HepG2 (cell line): ENCODE data around the gene LBX1. TPM values are rescaled to one million over a fixed set of nuclear protein-coding genes. Genes with fewer than 3 reads are reported as not detected.

Source experiments
- ATAC-seq: fragments of 200-7000 bp; cut with Tn5 transposase; 3 replicates; pipeline ENCODE4 v1.9.1; 2020; ENCODE audit warnings: mild to moderate bottlenecking, moderate library complexity
- BruUV-seq: library from RNA; stranded (reverse); fragments of 400-500 nt; replicated peaks from 2 replicates; lab custom pipeline; 2021; lab: Mats Ljungman, UMichigan
- CTCF ChIA-PET: fragments of 300-600 bp; formaldehyde crosslinking; extraction: SDS; loops from one replicate; lab custom pipeline; 2021; ENCODE audit warnings: low total read pairs, inconsistent platforms, low intra/inter-chr PET ratio; lab: Yijun Ruan, JAX
- POLR2A ChIA-PET: fragments of 350-600 bp; sonication (Branson Sonifier 250); formaldehyde crosslinking; loops from one replicate; lab custom pipeline; 2020; ENCODE audit warnings: antibody characterized with exemption, inconsistent platforms; lab: Yijun Ruan, JAX
- DNase-seq: peaks from one replicate; pipeline ENCODE4 v3.0.0-alpha.2; 2015; ENCODE audit warnings: low spot score
- FAIRE-seq: peaks from 3 replicates; lab custom pipeline; 2011; peaks lifted over from hg19 to GRCh38; lab: Jason Lieb, UNC
- H2AFZ ChIP-seq: one replicate; pipeline ENCODE4 v1.6.1; 2011; ENCODE audit warnings: low read length, inconsistent platforms
- H3K27ac ChIP-seq: fragments of 300-600 bp; 3 replicates; pipeline ENCODE4 v1.8.0; 2011; ENCODE audit warnings: mixed run types, mild to moderate bottlenecking, mixed read lengths, low read length, inconsistent platforms; ENCODE audit not compliant: insufficient read depth; ENCODE audit errors: extremely low read length
- H3K27me3 ChIP-seq, 2 experiments: fragments of 200-600 bp in 1 of 2; 2 replicates in 1 of 2; 3 replicates in 1 of 2; pipeline versions ENCODE4 v1.6.0 to v1.8.0; 2011; ENCODE audit warnings: low read length in 2 of 2, mild to moderate bottlenecking in 2 of 2, moderate library complexity in 2 of 2, inconsistent platforms in 1 of 2; ENCODE audit not compliant: insufficient read depth in 2 of 2, control insufficient read depth in 1 of 2
- H3K36me3 ChIP-seq, 2 experiments: fragments of 200-600 bp in 1 of 2; replicated peaks in 1 of 2; 2 replicates in 1 of 2; 3 replicates in 1 of 2; pipeline versions ENCODE4 v1.5.1 to v1.8.0; 2011; ENCODE audit warnings: low read length in 2 of 2, inconsistent platforms in 1 of 2; ENCODE audit not compliant: insufficient read depth in 2 of 2, control insufficient read depth in 1 of 2
- H3K4me1 ChIP-seq: 2 replicates; pipeline ENCODE4 v1.5.1; 2012; ENCODE audit warnings: low read length, inconsistent platforms; ENCODE audit not compliant: insufficient read depth
- H3K4me2 ChIP-seq: 2 replicates; pipeline ENCODE4 v1.6.0; 2011; ENCODE audit warnings: low read depth, low read length, inconsistent platforms
- H3K4me3 ChIP-seq, 3 experiments: fragments of 200-600 bp in 1 of 3; sonication (generic), shearing (Covaris generic) in 1 of 3; replicated peaks in 1 of 3; 2 replicates each; pipeline ENCODE4 v1.5.1; 2011 to 2016; ENCODE audit warnings: low read length in 3 of 3, inconsistent platforms in 2 of 3, low read depth in 2 of 3, mild to moderate bottlenecking in 2 of 3, control low read depth in 1 of 3, mixed read lengths in 1 of 3; ENCODE audit not compliant: insufficient read depth in 1 of 3
- H3K79me2 ChIP-seq: one replicate; pipeline ENCODE4 v1.6.1; 2011; ENCODE audit warnings: low read length, inconsistent platforms; ENCODE audit not compliant: insufficient read depth
- H3K9ac ChIP-seq: 2 replicates; pipeline ENCODE4 v1.6.0; 2011; ENCODE audit warnings: mild to moderate bottlenecking, low read depth, low read length, inconsistent platforms; ENCODE audit not compliant: insufficient read depth
- H3K9me3 ChIP-seq: 2 replicates; pipeline ENCODE4 v1.5.1; 2012; ENCODE audit warnings: mild to moderate bottlenecking, low read length
- H4K20me1 ChIP-seq: 2 replicates; pipeline ENCODE4 v1.6.0; 2011; ENCODE audit warnings: inconsistent platforms, mild to moderate bottlenecking, low read length, moderate library complexity; ENCODE audit not compliant: insufficient read depth
- CEBPG ChIP-seq: IDR thresholded peaks from 2 replicates; pipeline ENCODE4 v1.6.1; 2016
- MIER2 ChIP-seq: IDR thresholded peaks from 2 replicates; pipeline ENCODE4 v1.6.1; 2016; ENCODE audit warnings: missing biosample characterization, missing genetic modification reagents
- PITX1 ChIP-seq: sonication (generic); formaldehyde crosslinking; IDR thresholded peaks from 2 replicates; pipeline ENCODE4 v1.5.1; 2020; ENCODE audit warnings: mild to moderate bottlenecking, missing genetic modification reagents
- RAD21 ChIP-seq: fragments of 450-650 bp; formaldehyde crosslinking; IDR thresholded peaks from 2 replicates; pipeline ENCODE4 v1.5.0; 2020; ENCODE audit warnings: mild to moderate bottlenecking
- RARA ChIP-seq: IDR thresholded peaks from 2 replicates; pipeline ENCODE4 v1.6.1; 2016; ENCODE audit warnings: missing genetic modification reagents, missing compliant biosample characterization
- SP4 ChIP-seq: sonication (generic); formaldehyde crosslinking; IDR thresholded peaks from 2 replicates; pipeline ENCODE4 v1.8.1; 2023; ENCODE audit warnings: mild to moderate bottlenecking, missing genetic modification reagents
- TBX2 ChIP-seq: sonication (generic); formaldehyde crosslinking; IDR thresholded peaks from 2 replicates; pipeline ENCODE4 v1.5.0; 2020; ENCODE audit warnings: missing genetic modification reagents, mild to moderate bottlenecking, borderline replicate concordance
- TCF12 ChIP-seq, 2 experiments: fragments of 450-650 bp in 1 of 2; sonication (generic) in 1 of 2; formaldehyde crosslinking in 1 of 2; IDR thresholded peaks; 2 replicates each; pipeline versions ENCODE4 v1.6.1 to v1.8.0; 2017 to 2022; ENCODE audit warnings: antibody characterized with exemption in 1 of 2, mild to moderate bottlenecking in 1 of 2, missing genetic modification reagents in 1 of 2, moderate library complexity in 1 of 2
- THAP11 ChIP-seq: IDR thresholded peaks from 2 replicates; pipeline ENCODE4 v1.6.1; 2016; ENCODE audit warnings: missing biosample characterization, missing genetic modification reagents
- THAP9 ChIP-seq: sonication (generic); formaldehyde crosslinking; IDR thresholded peaks from 2 replicates; pipeline ENCODE4; 2020; ENCODE audit warnings: missing genetic modification reagents, mild to moderate bottlenecking, borderline replicate concordance
- ZBTB42 ChIP-seq: sonication (generic); formaldehyde crosslinking; IDR thresholded peaks from 2 replicates; pipeline ENCODE4 v1.5.0; 2020; ENCODE audit warnings: mild to moderate bottlenecking, missing genetic modification reagents
- ZNF160 ChIP-seq: sonication (generic); formaldehyde crosslinking; IDR thresholded peaks from 2 replicates; pipeline ENCODE4 v1.8.0; 2022; ENCODE audit warnings: mild to moderate bottlenecking, inconsistent platforms, missing genetic modification reagents
- ZNF235 ChIP-seq: sonication (generic); formaldehyde crosslinking; IDR thresholded peaks from 2 replicates; pipeline ENCODE4 v1.8.1; 2023; ENCODE audit warnings: mild to moderate bottlenecking, missing genetic modification reagents, borderline replicate concordance
- ZNF44 ChIP-seq: sonication (generic); formaldehyde crosslinking; IDR thresholded peaks from 2 replicates; pipeline ENCODE4 v1.5.1; 2020; ENCODE audit warnings: mild to moderate bottlenecking, missing genetic modification reagents
- ZNF451 ChIP-seq: sonication (generic); formaldehyde crosslinking; IDR thresholded peaks from 2 replicates; pipeline ENCODE4 v1.5.0; 2020; ENCODE audit warnings: mild to moderate bottlenecking, missing genetic modification reagents
- ZNF503 ChIP-seq: sonication (generic); formaldehyde crosslinking; IDR thresholded peaks from 2 replicates; pipeline ENCODE4 v1.4.0; 2020; ENCODE audit warnings: missing genetic modification reagents
- WGBS: methylation state at CpG from one replicate; pipeline ENCODE4 v1.1.6; 2017; ENCODE audit warnings: low lambda C conversion rate; 5-methylcytosine and 5-hydroxymethylcytosine counted together
- in situ Hi-C: cut with HindIII; loops from 2 replicates; pipeline ENCODE4 v1.10.0; 2017; ENCODE audit warnings: low pct_unique_long_range_greater_than_20kb; ENCODE audit not compliant: extremely low pct_ligation_motif_present
- intact Hi-C: fragments of 100-400 bp; cut with micrococcal nuclease; formaldehyde crosslinking; loops from one replicate; pipeline ENCODE4 v1.10.0; 2022; ENCODE audit not compliant: unreplicated experiment
- polyA plus RNA-seq, 8 experiments: library from polyadenylated mRNA; depleted of rRNA in 3 of 8; stranded (reverse) in 7 of 8; unstranded in 1 of 8; fragments of >200 nt; fragmentation: Illumina TruSeq in 4 of 8; extraction: Trizol in 4 of 8; gene quantifications; 2 replicates each; pipeline versions ENCODE4 v1.2.1 to v1.2.3, GENCODE V29; 2011 to 2016; ENCODE audit warnings: low read depth in 4 of 8, missing spikeins in 1 of 8, mixed read lengths in 1 of 8; ENCODE audit not compliant: insufficient read depth in 1 of 8
- total RNA-seq, 5 experiments: library from RNA; depleted of rRNA; stranded (reverse); fragments of >200 nt; fragmentation: Illumina TruSeq; extraction: Trizol; gene quantifications; 2 replicates each; pipeline ENCODE4 v1.2.3, GENCODE V29; 2016; ENCODE audit warnings: low read depth in 1 of 5
- TF ChIP-seq, protein P1 (sequence below): sonication (generic); formaldehyde crosslinking; IDR thresholded peaks from 2 replicates; pipeline ENCODE4 v1.8.0; 2022; ENCODE audit warnings: mild to moderate bottlenecking, missing genetic modification reagents, borderline replicate concordance
- TF ChIP-seq, protein P2 (sequence below): sonication (generic); IDR thresholded peaks from 2 replicates; pipeline ENCODE4 v1.6.1; 2016; ENCODE audit warnings: low read depth, borderline replicate concordance

LBX1 gene
- total and polyA plus RNA-seq, 2 of the 13 experiments (the other 11 are each of a cell fraction or from before 2014, with no cell fraction given): not detected

DNA sequence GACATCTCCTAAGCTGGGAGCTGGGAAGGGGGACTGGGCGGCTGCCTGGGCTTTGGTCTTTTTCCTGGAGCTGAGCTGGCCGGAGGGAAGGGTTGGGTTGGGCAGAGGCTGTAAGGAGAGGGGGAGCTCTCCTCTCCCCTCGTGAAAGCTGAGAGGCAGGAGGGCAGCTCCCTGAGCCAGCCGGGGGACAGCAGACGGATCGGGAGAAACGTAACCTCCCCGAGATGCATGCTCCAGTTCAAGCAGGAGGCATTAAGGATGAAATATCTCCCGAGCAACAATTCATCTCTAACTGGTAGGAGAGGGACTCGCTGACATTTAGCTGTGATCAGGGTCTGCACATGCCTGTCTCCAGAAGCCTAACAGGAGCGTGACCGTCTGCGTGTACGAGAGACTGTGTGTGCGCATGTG lies 19.9 kb upstream of the LBX1 start (continued):
- TF ChIP-seq THAP9 (CRISPR knock-in tag) (no peak), RARA (CRISPR knock-in tag) (no peak), PITX1 (no peak)

DNA sequence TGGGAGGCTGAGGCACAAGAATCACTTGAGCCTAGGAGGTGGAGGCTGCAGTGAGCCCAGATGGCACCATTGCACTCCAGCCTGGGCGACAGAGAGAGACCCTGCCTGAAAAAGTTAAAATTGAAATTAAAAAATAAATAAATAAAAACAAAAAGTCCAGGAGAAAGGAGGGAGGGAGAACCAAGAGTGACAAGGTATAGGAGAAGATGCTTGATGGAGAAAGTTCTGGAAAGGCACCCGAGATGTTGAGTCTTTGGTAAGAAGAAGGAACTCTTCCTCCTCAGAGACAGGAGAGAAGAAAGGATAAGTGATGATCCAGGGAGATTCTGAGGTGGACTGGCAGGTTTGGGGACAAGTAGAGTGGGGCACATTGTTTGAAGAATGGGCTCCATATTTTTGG lies 17.4 kb upstream of the LBX1 start:
- CTCF ChIA-PET: no interaction called here
- BruUV-seq: no TSS peak
- no peak for TF ChIP-seq ZNF451
- no peak for TF ChIP-seq ZNF503 (CRISPR knock-in tag)
- no peak for TF ChIP-seq RAD21 (CRISPR knock-in tag)
- no peak for TF ChIP-seq THAP11 (CRISPR knock-in tag)
- TF ChIP-seq CEBPG (CRISPR knock-in tag): no peak
- TF ChIP-seq ZNF160 (CRISPR knock-in tag): no peak
- TF ChIP-seq SP4: no peak
- TF ChIP-seq TCF12 (IDR thresholded peaks at IDR 0.05): no peak
- no peak for TF ChIP-seq TCF12 (CRISPR knock-in tag; IDR thresholded peaks at IDR 0.05)
- TF ChIP-seq, protein P1, sequence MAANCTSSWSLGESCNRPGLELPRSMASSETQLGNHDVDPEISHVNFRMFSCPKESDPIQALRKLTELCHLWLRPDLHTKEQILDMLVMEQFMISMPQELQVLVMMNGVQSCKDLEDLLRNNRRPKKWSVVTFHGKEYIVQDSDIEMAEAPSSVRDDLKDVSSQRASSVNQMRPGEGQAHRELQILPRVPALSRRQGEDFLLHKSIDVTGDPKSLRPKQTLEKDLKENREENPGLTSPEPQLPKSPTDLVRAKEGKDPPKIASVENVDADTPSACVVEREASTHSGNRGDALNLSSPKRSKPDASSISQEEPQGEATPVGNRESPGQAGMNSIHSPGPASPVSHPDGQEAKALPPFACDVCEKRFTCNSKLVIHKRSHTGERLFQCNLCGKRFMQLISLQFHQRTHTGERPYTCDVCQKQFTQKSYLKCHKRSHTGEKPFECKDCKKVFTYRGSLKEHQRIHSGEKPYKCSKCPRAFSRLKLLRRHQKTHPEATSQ (CRISPR knock-in tag): no peak
- no peak for TF ChIP-seq ZNF44
- TF ChIP-seq, protein P2, sequence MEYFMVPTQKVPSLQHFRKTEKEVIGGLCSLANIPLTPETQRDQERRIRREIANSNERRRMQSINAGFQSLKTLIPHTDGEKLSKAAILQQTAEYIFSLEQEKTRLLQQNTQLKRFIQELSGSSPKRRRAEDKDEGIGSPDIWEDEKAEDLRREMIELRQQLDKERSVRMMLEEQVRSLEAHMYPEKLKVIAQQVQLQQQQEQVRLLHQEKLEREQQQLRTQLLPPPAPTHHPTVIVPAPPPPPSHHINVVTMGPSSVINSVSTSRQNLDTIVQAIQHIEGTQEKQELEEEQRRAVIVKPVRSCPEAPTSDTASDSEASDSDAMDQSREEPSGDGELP: no peak
- no peak for TF ChIP-seq TBX2
- TF ChIP-seq ZBTB42 (CRISPR knock-in tag): no peak
- no peak for TF ChIP-seq MIER2
- TF ChIP-seq ZNF235 (CRISPR knock-in tag): no peak
- Histone ChIP-seq H3K4me2 (no peak overlapping the region), H3K27me3 (peaks cover 4 to 41% of the 10 kb centered on the region in 2 experiments; a peak in 4 of 5 replicates), H4K20me1 (no peaks in the 10 kb centered on the region), H3K4me1 (no peaks in the 10 kb centered on the region), H2AFZ (no peak overlapping the region), H3K27ac (no peak overlapping the region), H3K9me3 (no peaks in the 10 kb centered on the region), H3K79me2 (no peaks in the 10 kb centered on the region), H3K4me3 (no peak overlapping the region), H3K9ac (no peak overlapping the region), H3K36me3 (no peaks in the 10 kb centered on the region)
- WGBS: 0% methylated on average over 2 of the region's 2 CpGs
- FAIRE-seq: no peak
- DNase-seq: no peak
- in situ Hi-C loops: no loop called here
- intact Hi-C loops: no loop called here
- POLR2A ChIA-PET: no interaction called here
- no peak for ATAC-seq
